K562 (cell line): ENCODE data around the gene OCA2. TPM values are rescaled to one million over a fixed set of nuclear protein-coding genes. Genes with fewer than 3 reads are reported as not detected.

Experiments used
- ATAC-seq: fragments of 200-7000 bp; cut with Tn5 transposase; 3 replicates; pipeline ENCODE4 v1.9.1; 2020; ENCODE audit warnings: moderate library complexity
- BruUV-seq: library from RNA; stranded (reverse); fragments of 400-500 nt; replicated peaks from 2 replicates; lab custom pipeline; 2021; lab: Mats Ljungman, UMichigan
- CTCF ChIA-PET: fragments of 300-600 bp; formaldehyde crosslinking; extraction: SDS; loops from one replicate; lab custom pipeline; 2021; ENCODE audit warnings: low intra/inter-chr PET ratio; lab: Yijun Ruan, JAX
- POLR2A ChIA-PET: fragments of 300-600, 350-650 bp; sonication (Branson Sonifier 250); formaldehyde crosslinking; extraction: SDS; loops from one replicate; lab custom pipeline; 2021; ENCODE audit warnings: antibody characterized with exemption, inconsistent platforms; lab: Yijun Ruan, JAX
- DNase-seq, 4 experiments: peaks; one replicate each; pipeline versions ENCODE4 v3.0.0 to v3.0.0-alpha.2; 2011 to 2018; ENCODE audit warnings: low spot score in 3 of 4, mixed read lengths in 3 of 4; ENCODE audit errors: extremely low read depth in 1 of 4
- FAIRE-seq: peaks from 2 replicates; lab custom pipeline; 2011; peaks lifted over from hg19 to GRCh38; lab: Jason Lieb, UNC
- H2AFZ ChIP-seq: 2 replicates; pipeline ENCODE4 v1.6.0; 2011; ENCODE audit warnings: low read depth, low read length, control low read depth, inconsistent platforms
- H3K27ac ChIP-seq: fragments of 200-600 bp; 3 replicates; pipeline ENCODE4 v1.8.0; 2011; ENCODE audit warnings: low read depth, mild to moderate bottlenecking, control low read depth, inconsistent platforms, low read length, moderate library complexity, mixed read lengths; ENCODE audit errors: extremely low read depth
- H3K27me3 ChIP-seq, 2 experiments: fragments of 300-600 bp in 1 of 2; 2 replicates in 1 of 2; 3 replicates in 1 of 2; pipeline versions ENCODE4 v1.6.0 to v1.8.0; 2011; ENCODE audit warnings: inconsistent platforms in 2 of 2, low read length in 2 of 2, mild to moderate bottlenecking in 1 of 2, mixed read lengths in 1 of 2, moderate library complexity in 1 of 2; ENCODE audit not compliant: control insufficient read depth in 2 of 2, insufficient read depth in 2 of 2
- H3K36me3 ChIP-seq: fragments of 300-600 bp; 3 replicates; pipeline ENCODE4 v1.8.0; 2011; ENCODE audit warnings: mild to moderate bottlenecking, low read length, inconsistent platforms; ENCODE audit not compliant: control insufficient read depth, insufficient read depth
- H3K4me1 ChIP-seq, 2 experiments: fragments of 200-600 bp in 1 of 2; replicated peaks in 1 of 2; 2 replicates in 1 of 2; 3 replicates in 1 of 2; pipeline versions ENCODE4 v1.5.1 to v1.8.0; 2011; ENCODE audit warnings: inconsistent platforms in 2 of 2, low read length in 2 of 2, mild to moderate bottlenecking in 1 of 2, mixed read lengths in 1 of 2, moderate library complexity in 1 of 2; ENCODE audit not compliant: control insufficient read depth in 2 of 2, insufficient read depth in 2 of 2
- H3K4me2 ChIP-seq: 2 replicates; pipeline ENCODE4 v1.6.1; 2011; ENCODE audit warnings: low read length, control low read depth, inconsistent platforms, mixed read lengths; ENCODE audit not compliant: insufficient read depth
- H3K4me3 ChIP-seq: fragments of 200-600 bp; sonication (generic), shearing (Covaris generic); 2 replicates; pipeline ENCODE4 v1.5.1; 2016; ENCODE audit warnings: control low read depth, inconsistent platforms
- H3K79me2 ChIP-seq: fragments of 200-600 bp; 3 replicates; pipeline ENCODE4 v1.8.0; 2011; ENCODE audit warnings: low read length, inconsistent platforms; ENCODE audit not compliant: control insufficient read depth, insufficient read depth
- H3K9ac ChIP-seq, 2 experiments: 2 replicates each; pipeline versions ENCODE4 v1.6.0 to v1.6.1; 2011; ENCODE audit warnings: low read depth in 2 of 2, low read length in 2 of 2, control low read depth in 1 of 2, inconsistent platforms in 1 of 2, mild to moderate bottlenecking in 1 of 2, mixed read lengths in 1 of 2; ENCODE audit not compliant: insufficient read depth in 1 of 2
- H3K9me1 ChIP-seq: one replicate; pipeline ENCODE4 v1.6.0; 2011; ENCODE audit warnings: inconsistent platforms, mild to moderate bottlenecking, low read length, moderate library complexity; ENCODE audit not compliant: control insufficient read depth, insufficient read depth
- H3K9me3 ChIP-seq: replicated peaks from 2 replicates; pipeline ENCODE4 v1.5.1; 2011; ENCODE audit warnings: low read depth, low read length, inconsistent platforms; ENCODE audit not compliant: control insufficient read depth, insufficient read depth
- H4K20me1 ChIP-seq: replicated peaks from 2 replicates; pipeline ENCODE4 v1.6.1; 2011; ENCODE audit warnings: low read length, inconsistent platforms, mixed read lengths; ENCODE audit not compliant: control insufficient read depth, insufficient read depth
- ARID1B ChIP-seq: fragments of 450-650 bp; IDR thresholded peaks from 2 replicates; pipeline ENCODE4 v1.6.1; 2016; ENCODE audit warnings: antibody characterized with exemption, mild to moderate bottlenecking, inconsistent platforms
- ARID3A ChIP-seq: IDR thresholded peaks from 2 replicates; pipeline ENCODE4 v1.6.1; 2012; ENCODE audit warnings: low read depth, low read length, improper control_type of control experiment, borderline replicate concordance
- HNRNPLL ChIP-seq: fragments of 200-400 bp; formaldehyde crosslinking; IDR thresholded peaks from 2 replicates; pipeline ENCODE4 v1.6.1; 2017; ENCODE audit warnings: low read length, low read depth, mild to moderate bottlenecking; ENCODE audit not compliant: poor library complexity, severe bottlenecking
- KLF1 ChIP-seq: fragments of 450-650 bp; IDR thresholded peaks from 2 replicates; pipeline ENCODE4 v1.6.1; 2016; ENCODE audit warnings: missing genetic modification characterization, missing compliant biosample characterization
- NR2C2 ChIP-seq, 2 experiments: fragments of 200-800 bp in 1 of 2; sonication (Bioruptor generic) in 1 of 2; sonication (generic) in 1 of 2; formaldehyde crosslinking in 1 of 2; IDR thresholded peaks; 2 replicates each; pipeline versions ENCODE4 v1.6.1 to v1.8.0; 2016 to 2022; ENCODE audit warnings: mild to moderate bottlenecking in 1 of 2, missing compliant biosample characterization in 1 of 2, missing genetic modification characterization in 1 of 2, missing genetic modification reagents in 1 of 2
- OTX1 ChIP-seq: fragments of 450-650 bp; formaldehyde crosslinking; IDR thresholded peaks from 2 replicates; pipeline ENCODE4 v1.4.0; 2022; ENCODE audit warnings: mild to moderate bottlenecking
- RAD51 ChIP-seq: fragments of 450-650 bp; IDR thresholded peaks from 2 replicates; pipeline ENCODE4 v1.7.1; 2016; ENCODE audit warnings: low read depth, mild to moderate bottlenecking, borderline replicate concordance
- RNF219 ChIP-seq: fragments of 250-450 bp; sonication (Bioruptor Pico); IDR thresholded peaks from 2 replicates; pipeline ENCODE4 v1.5.0; 2022; ENCODE audit warnings: mild to moderate bottlenecking
- TARDBP ChIP-seq: fragments of 450-650 bp; IDR thresholded peaks from 2 replicates; pipeline ENCODE4 v1.6.1; 2016
- TCF3 ChIP-seq: sonication (generic); formaldehyde crosslinking; IDR thresholded peaks from 2 replicates; pipeline ENCODE4 v1.4.0; 2020; ENCODE audit warnings: mild to moderate bottlenecking, missing genetic modification reagents
- ZNF696 ChIP-seq: fragments of 250-450 bp; sonication (Bioruptor Pico); conservative IDR thresholded peaks from 2 replicates; pipeline ENCODE4 v1.4.0; 2020; ENCODE audit warnings: mild to moderate bottlenecking, moderate library complexity
- WGBS: fragments of 100-300 bp; shearing (Covaris generic); methylation state at CpG from one replicate; pipeline ENCODE4 v1.1.6; 2016; ENCODE audit warnings: low coverage, mixed read lengths; ENCODE audit not compliant: insufficient coverage; ENCODE audit errors: missing lambda C conversion rate; 5-methylcytosine and 5-hydroxymethylcytosine counted together
- in situ Hi-C: fragments of 300-500 bp; cut with MboI; formaldehyde crosslinking; loops from 4 replicates; pipeline ENCODE4 v1.15.0; 2018; ENCODE audit warnings: inconsistent platforms, mixed read lengths
- intact Hi-C: fragments of 100-400 bp; cut with micrococcal nuclease; formaldehyde crosslinking; loops from 2 replicates; pipeline ENCODE4 v1.14.2; 2022
- polyA plus RNA-seq, 8 experiments: library from polyadenylated mRNA; depleted of rRNA in 4 of 8; stranded (reverse) in 5 of 8; unstranded in 3 of 8; fragments of >200 nt; fragmentation: Nextera tagmentation in 2 of 8; fragmentation: Illumina TruSeq in 1 of 8; extraction: Ambion mirVana in 2 of 8; extraction: Trizol in 1 of 8; gene quantifications; 2 replicates each; pipeline versions ENCODE4 v1.2.1 to v1.2.3, GENCODE V29; 2011 to 2014; ENCODE audit warnings: inconsistent platforms in 1 of 8, missing spikeins in 1 of 8
- total RNA-seq, 7 experiments: library from RNA; depleted of rRNA in 6 of 7; stranded (reverse); fragments of >200 nt in 6 of 7; fragmentation: Illumina TruSeq in 2 of 7; extraction: Trizol in 2 of 7; gene quantifications; 2 replicates each; pipeline versions ENCODE4 v1.2.1 to v1.2.3, GENCODE V29; 2011 to 2021; ENCODE audit warnings: low replicate concordance in 1 of 7
- TF ChIP-seq, protein P1 (sequence below): sonication (generic); formaldehyde crosslinking; IDR thresholded peaks from 2 replicates; pipeline ENCODE4 v1.8.0; 2022; ENCODE audit warnings: mild to moderate bottlenecking, missing genetic modification reagents

OCA2 gene
- total and polyA plus RNA-seq, 9 of the 15 experiments (the other 6 are each of a cell fraction or from before 2014, with no cell fraction given) = 0.07 to 0.59 (median 0.17) TPM; not detected in 1

DNA sequence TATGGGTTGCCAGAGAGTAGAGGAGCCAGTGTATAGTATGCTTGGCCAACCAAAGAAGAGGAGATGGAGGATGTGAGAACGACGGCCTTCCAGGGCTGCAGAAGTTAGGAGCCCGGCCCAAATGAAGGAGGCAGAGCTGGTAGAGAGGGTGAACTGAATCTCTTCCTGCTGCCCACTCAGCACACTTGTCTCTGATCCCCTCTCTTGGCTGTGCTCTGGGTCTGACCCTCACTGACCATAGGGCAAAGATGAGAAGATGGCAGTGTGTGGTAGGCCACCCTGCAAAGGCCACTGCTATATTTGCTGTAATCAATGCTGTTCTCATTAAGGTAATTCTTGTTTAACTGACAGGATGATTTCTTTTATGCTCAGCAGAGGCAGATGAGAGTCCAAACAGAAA is 256.0 kb downstream of the OCA2 start:
- H3K79me2 ChIP-seq = no peaks in the 10 kb centered on the region
- intact Hi-C loops = no loop called here
- H3K4me3 ChIP-seq = no peak overlapping the region
- H3K9ac ChIP-seq = no peak overlapping the region
- 0% methylated on average over 3 of the region's 3 CpGs for WGBS
- H3K27me3 ChIP-seq = peaks cover 2 to 15% of the 10 kb centered on the region in 2 experiments; a peak in 3 of 5 replicates
- no peaks in the 10 kb centered on the region for H3K9me1 ChIP-seq
- POLR2A ChIA-PET = no interaction called here
- H2AFZ ChIP-seq = no peak overlapping the region
- no peak overlapping the region for H3K27ac ChIP-seq
- no peak overlapping the region for H3K4me2 ChIP-seq
- BruUV-seq = no TSS peak
- no peaks in the 10 kb centered on the region for H3K9me3 ChIP-seq
- H3K36me3 ChIP-seq = no peaks in the 10 kb centered on the region
- in situ Hi-C loops = no loop called here
- TF ChIP-seq TCF3 (no peak), KLF1 (tag) (no peak), RNF219 (no peak), ARID3A (no peak), OTX1 (CRISPR knock-in tag) (no peak), RAD51 (no peak), HNRNPLL (no peak), ZNF696 (no peak), TARDBP (no peak), NR2C2 (CRISPR knock-in tag; IDR thresholded peaks at IDR 0.05) (no peak), NR2C2 (tag; IDR thresholded peaks at IDR 0.05) (no peak), ARID1B (no peak)
- TF ChIP-seq, protein P1, sequence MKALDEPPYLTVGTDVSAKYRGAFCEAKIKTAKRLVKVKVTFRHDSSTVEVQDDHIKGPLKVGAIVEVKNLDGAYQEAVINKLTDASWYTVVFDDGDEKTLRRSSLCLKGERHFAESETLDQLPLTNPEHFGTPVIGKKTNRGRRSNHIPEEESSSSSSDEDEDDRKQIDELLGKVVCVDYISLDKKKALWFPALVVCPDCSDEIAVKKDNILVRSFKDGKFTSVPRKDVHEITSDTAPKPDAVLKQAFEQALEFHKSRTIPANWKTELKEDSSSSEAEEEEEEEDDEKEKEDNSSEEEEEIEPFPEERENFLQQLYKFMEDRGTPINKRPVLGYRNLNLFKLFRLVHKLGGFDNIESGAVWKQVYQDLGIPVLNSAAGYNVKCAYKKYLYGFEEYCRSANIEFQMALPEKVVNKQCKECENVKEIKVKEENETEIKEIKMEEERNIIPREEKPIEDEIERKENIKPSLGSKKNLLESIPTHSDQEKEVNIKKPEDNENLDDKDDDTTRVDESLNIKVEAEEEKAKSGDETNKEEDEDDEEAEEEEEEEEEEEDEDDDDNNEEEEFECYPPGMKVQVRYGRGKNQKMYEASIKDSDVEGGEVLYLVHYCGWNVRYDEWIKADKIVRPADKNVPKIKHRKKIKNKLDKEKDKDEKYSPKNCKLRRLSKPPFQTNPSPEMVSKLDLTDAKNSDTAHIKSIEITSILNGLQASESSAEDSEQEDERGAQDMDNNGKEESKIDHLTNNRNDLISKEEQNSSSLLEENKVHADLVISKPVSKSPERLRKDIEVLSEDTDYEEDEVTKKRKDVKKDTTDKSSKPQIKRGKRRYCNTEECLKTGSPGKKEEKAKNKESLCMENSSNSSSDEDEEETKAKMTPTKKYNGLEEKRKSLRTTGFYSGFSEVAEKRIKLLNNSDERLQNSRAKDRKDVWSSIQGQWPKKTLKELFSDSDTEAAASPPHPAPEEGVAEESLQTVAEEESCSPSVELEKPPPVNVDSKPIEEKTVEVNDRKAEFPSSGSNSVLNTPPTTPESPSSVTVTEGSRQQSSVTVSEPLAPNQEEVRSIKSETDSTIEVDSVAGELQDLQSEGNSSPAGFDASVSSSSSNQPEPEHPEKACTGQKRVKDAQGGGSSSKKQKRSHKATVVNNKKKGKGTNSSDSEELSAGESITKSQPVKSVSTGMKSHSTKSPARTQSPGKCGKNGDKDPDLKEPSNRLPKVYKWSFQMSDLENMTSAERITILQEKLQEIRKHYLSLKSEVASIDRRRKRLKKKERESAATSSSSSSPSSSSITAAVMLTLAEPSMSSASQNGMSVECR (CRISPR knock-in tag) = no peak
- H4K20me1 ChIP-seq = no peaks in the 10 kb centered on the region
- CTCF ChIA-PET = no interaction called here
- FAIRE-seq (no peak), ATAC-seq (no peak), DNase-seq (no peak)
- H3K4me1 ChIP-seq = no peaks in the 10 kb centered on the region
